CD4-positive, alpha-beta T cell (primary cell): ENCODE measurements around the gene C6orf62. TPM values are rescaled to one million over a fixed set of nuclear protein-coding genes. Genes with fewer than 3 reads are reported as not detected.
A peak's percentile ranks its signal among the peaks of the same experiment; 100 is the strongest.

ENCODE experiments used
- ATAC-seq: fragments of 200-7000 bp; cut with Tn5 transposase; one replicate; pipeline ENCODE4 v1.10.0; 2022; ENCODE audit warnings: mild to moderate bottlenecking; ENCODE audit not compliant: poor library complexity
- CTCF ChIA-PET: fragments of 350-600 bp; sonication (Branson Sonifier 250); formaldehyde crosslinking; loops from one replicate; lab custom pipeline; 2021; ENCODE audit warnings: antibody characterized with exemption, inconsistent platforms; lab: Charles Lee
- POLR2A ChIA-PET: fragments of 350-600 bp; sonication (Branson Sonifier 250); formaldehyde crosslinking; loops from one replicate; lab custom pipeline; 2021; ENCODE audit warnings: antibody characterized with exemption, inconsistent platforms; lab: Charles Lee
- DNase-seq, 14 experiments: peaks; one replicate each; pipeline ENCODE4 v3.0.0-alpha.2; 2013 to 2020; ENCODE audit warnings: mixed read lengths in 2 of 14
- H3K27ac ChIP-seq, 2 donors: one replicate each; pipeline versions ENCODE4 v1.5.1 to v1.7.0; 2013; ENCODE audit warnings: low read length in 2 of 2, low read depth in 1 of 2, mild to moderate bottlenecking in 1 of 2
- H3K27me3 ChIP-seq, 2 experiments: 1 replicate in 1 of 2; 2 replicates in 1 of 2; pipeline versions ENCODE4 v1.6.1 to v1.7.0; 2013; ENCODE audit warnings: low read length in 2 of 2, control low read depth in 1 of 2, mild to moderate bottlenecking in 1 of 2, moderate library complexity in 1 of 2; ENCODE audit not compliant: insufficient read depth in 2 of 2, control insufficient read depth in 1 of 2
- H3K36me3 ChIP-seq: one replicate; pipeline ENCODE4 v1.6.1; 2013; ENCODE audit warnings: low read length, control low read depth; ENCODE audit not compliant: insufficient read depth
- H3K4me1 ChIP-seq: one replicate; pipeline ENCODE4 v1.6.1; 2013; ENCODE audit warnings: low read length, control low read depth; ENCODE audit not compliant: insufficient read depth
- H3K4me3 ChIP-seq: one replicate; pipeline ENCODE4 v1.5.1; 2013; ENCODE audit warnings: mild to moderate bottlenecking, low read length, moderate library complexity
- H3K9me3 ChIP-seq, 2 experiments: 1 replicate in 1 of 2; 2 replicates in 1 of 2; pipeline versions ENCODE4 v1.6.1 to v1.7.0; 2013; ENCODE audit warnings: low read length in 2 of 2, mild to moderate bottlenecking in 2 of 2, control low read depth in 1 of 2, moderate library complexity in 1 of 2; ENCODE audit not compliant: control insufficient read depth in 1 of 2, insufficient read depth in 1 of 2
- H3K27ac Mint-ChIP-seq: one replicate; pipeline ENCODE4 v1.8.0; 2020; ENCODE audit warnings: mixed read lengths
- H3K27me3 Mint-ChIP-seq: one replicate; pipeline ENCODE4 v1.8.0; 2021; ENCODE audit warnings: mixed read lengths
- H3K36me3 Mint-ChIP-seq: one replicate; pipeline ENCODE4 v1.8.0; 2021; ENCODE audit warnings: low read depth, mixed read lengths
- H3K4me1 Mint-ChIP-seq: one replicate; pipeline ENCODE4 v1.8.0; 2021; ENCODE audit warnings: low read depth, mixed read lengths
- H3K4me3 Mint-ChIP-seq: one replicate; pipeline ENCODE4 v1.8.0; 2020; ENCODE audit warnings: mild to moderate bottlenecking, mixed read lengths
- H3K9me3 Mint-ChIP-seq: one replicate; pipeline ENCODE4 v1.8.0; 2020; ENCODE audit warnings: mixed read lengths
- intact Hi-C, 2 experiments: fragments of 100-400 bp; cut with DNase I in 1 of 2; cut with micrococcal nuclease in 1 of 2; formaldehyde crosslinking; loops; one replicate each; pipeline versions ENCODE4 v1.15.1 to v1.9.0; 2023 to 2025; cut with DNase I, micrococcal nuclease
- total RNA-seq, 174 experiments: library from RNA in 2 of 174; stranded (reverse) in 2 of 174; gene quantifications; one replicate each; pipeline ENCODE4 v1.2.3 and lab custom pipeline; 2021 to 2026
- TF ChIP-seq, protein P1 (sequence below): fragments of 200-600 bp; IDR thresholded peaks from one replicate; pipeline ENCODE4 v1.8.0; 2022; ENCODE audit warnings: antibody characterized with exemption, mild to moderate bottlenecking

C6orf62 gene
- total RNA-seq, 2 experiments from 2014 or later, result 108 to 111 TPM

DNA sequence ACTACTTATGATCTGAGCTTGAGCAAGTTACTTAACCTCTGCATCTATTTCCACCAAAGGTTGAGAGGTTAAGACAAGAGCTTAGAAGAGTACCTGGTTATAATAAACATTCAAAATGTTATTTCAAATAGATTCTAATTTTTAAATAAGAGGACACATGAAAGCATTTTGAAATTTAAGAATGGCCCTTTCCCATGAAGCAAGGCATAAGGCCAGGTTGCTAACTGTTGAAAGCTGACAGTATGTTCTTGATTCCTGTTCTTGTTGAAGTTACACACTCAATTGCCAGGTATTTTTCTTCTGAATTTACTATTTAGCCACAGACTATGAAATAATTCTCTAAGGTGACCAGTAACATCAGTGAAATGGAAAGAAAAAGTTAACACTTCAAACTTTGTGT is 14.5 kb downstream of the C6orf62 start:
- CTCF ChIA-PET, result interaction anchor here (0.9 to 3.4 kb wide), 3 partner anchors 10 to 123 kb away, joined by 3 to 11 read pairs (median 4); partner anchors contain the start of genes ACOT13 and TDP2
- H3K36me3 ChIP-seq, result peaks cover 64% of the 10 kb centered on the region
- DNase-seq, result no peak

DNA sequence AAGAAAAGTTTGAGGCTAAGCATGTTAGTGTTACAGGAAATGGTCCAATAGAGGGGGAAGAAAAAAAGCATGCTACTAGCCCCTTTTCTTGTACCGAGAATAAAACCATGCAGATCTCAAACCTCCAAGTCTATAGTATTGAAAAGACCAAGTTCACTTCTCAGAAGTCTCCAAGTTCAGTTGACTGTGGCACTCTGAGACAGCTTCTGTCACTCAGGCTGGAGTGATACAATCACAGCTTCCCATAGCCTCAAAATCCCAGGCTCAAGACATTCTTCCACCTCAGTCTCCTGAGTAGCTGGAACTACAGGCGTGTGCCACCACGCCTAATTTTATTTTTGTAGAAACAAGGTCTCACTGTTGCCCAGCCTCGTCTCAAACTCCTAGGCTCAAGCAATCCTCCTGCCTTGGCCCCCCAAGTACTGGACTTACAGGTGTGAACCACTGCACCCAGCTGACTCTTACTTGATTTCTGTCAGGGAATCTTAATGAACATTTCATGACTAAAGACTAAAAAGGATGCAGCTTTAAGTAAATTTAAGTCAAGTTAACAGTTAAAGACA is 16.2 kb downstream of the C6orf62 start:
- DNase-seq, result no peak
- no peak overlapping the region for H3K27ac ChIP-seq
- Mint-ChIP-seq H3K27me3 (no peaks in the 10 kb centered on the region), H3K4me3 (no peak overlapping the region), H3K9me3 (no peaks in the 10 kb centered on the region), H3K4me1 (peaks cover 39% of the 10 kb centered on the region), H3K27ac (peak overlapping the region; percentile 66), H3K36me3 (peaks cover 76% of the 10 kb centered on the region)
- ATAC-seq, result no peak
- ChIA-PET CTCF (interaction anchor here (3.4 kb wide), 1 partner anchor 122 kb away, joined by 11 read pairs; no protein-coding TSS in a partner anchor), POLR2A (interaction anchor here (0.9 to 1.8 kb wide), 3 partner anchors 11 to 36 kb away, joined by 3 to 7 read pairs (median 3); partner anchors contain the start of genes ACOT13 and TDP2)
- no peaks in the 10 kb centered on the region for H3K9me3 ChIP-seq
- H3K4me1 ChIP-seq, result no peaks in the 10 kb centered on the region
- peaks cover 52% of the 10 kb centered on the region for H3K36me3 ChIP-seq
- intact Hi-C loops, result loop anchor here in 1 of 2 experiments (5.0 kb wide), 1 partner anchor 270 kb away; no protein-coding TSS in a partner anchor
- no peaks in the 10 kb centered on the region for H3K27me3 ChIP-seq
- no peak overlapping the region for H3K4me3 ChIP-seq
- TF ChIP-seq, protein P1, sequence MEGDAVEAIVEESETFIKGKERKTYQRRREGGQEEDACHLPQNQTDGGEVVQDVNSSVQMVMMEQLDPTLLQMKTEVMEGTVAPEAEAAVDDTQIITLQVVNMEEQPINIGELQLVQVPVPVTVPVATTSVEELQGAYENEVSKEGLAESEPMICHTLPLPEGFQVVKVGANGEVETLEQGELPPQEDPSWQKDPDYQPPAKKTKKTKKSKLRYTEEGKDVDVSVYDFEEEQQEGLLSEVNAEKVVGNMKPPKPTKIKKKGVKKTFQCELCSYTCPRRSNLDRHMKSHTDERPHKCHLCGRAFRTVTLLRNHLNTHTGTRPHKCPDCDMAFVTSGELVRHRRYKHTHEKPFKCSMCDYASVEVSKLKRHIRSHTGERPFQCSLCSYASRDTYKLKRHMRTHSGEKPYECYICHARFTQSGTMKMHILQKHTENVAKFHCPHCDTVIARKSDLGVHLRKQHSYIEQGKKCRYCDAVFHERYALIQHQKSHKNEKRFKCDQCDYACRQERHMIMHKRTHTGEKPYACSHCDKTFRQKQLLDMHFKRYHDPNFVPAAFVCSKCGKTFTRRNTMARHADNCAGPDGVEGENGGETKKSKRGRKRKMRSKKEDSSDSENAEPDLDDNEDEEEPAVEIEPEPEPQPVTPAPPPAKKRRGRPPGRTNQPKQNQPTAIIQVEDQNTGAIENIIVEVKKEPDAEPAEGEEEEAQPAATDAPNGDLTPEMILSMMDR, result no peak

More for the DNA sequence above, 14.5 kb downstream of the C6orf62 start:
- H3K27me3 ChIP-seq, result no peaks in the 10 kb centered on the region
- no peaks in the 10 kb centered on the region for H3K27me3 Mint-ChIP-seq
- no peaks in the 10 kb centered on the region for H3K9me3 Mint-ChIP-seq
- intact Hi-C loops, result loop anchor here in 1 of 2 experiments (5.0 kb wide), 1 partner anchor 272 kb away; no protein-coding TSS in a partner anchor
- no peak for ATAC-seq
- peak overlapping the region; percentile 66 for H3K27ac Mint-ChIP-seq
- H3K27ac ChIP-seq, result no peak overlapping the region
- POLR2A ChIA-PET, result interaction anchor here (0.8 to 1.6 kb wide), 4 partner anchors 14 to 209 kb away, joined by 3 to 15 read pairs (median 4); partner anchors contain the start of genes ACOT13, C6orf62 and TDP2
- TF ChIP-seq, protein P1, result no peak
- no peaks in the 10 kb centered on the region for H3K4me1 ChIP-seq
- H3K4me3 Mint-ChIP-seq, result no peak overlapping the region
- H3K4me1 Mint-ChIP-seq, result peaks cover 48% of the 10 kb centered on the region
- peaks cover 88% of the 10 kb centered on the region for H3K36me3 Mint-ChIP-seq
- H3K4me3 ChIP-seq, result no peak overlapping the region
- H3K9me3 ChIP-seq, result no peaks in the 10 kb centered on the region

DNA sequence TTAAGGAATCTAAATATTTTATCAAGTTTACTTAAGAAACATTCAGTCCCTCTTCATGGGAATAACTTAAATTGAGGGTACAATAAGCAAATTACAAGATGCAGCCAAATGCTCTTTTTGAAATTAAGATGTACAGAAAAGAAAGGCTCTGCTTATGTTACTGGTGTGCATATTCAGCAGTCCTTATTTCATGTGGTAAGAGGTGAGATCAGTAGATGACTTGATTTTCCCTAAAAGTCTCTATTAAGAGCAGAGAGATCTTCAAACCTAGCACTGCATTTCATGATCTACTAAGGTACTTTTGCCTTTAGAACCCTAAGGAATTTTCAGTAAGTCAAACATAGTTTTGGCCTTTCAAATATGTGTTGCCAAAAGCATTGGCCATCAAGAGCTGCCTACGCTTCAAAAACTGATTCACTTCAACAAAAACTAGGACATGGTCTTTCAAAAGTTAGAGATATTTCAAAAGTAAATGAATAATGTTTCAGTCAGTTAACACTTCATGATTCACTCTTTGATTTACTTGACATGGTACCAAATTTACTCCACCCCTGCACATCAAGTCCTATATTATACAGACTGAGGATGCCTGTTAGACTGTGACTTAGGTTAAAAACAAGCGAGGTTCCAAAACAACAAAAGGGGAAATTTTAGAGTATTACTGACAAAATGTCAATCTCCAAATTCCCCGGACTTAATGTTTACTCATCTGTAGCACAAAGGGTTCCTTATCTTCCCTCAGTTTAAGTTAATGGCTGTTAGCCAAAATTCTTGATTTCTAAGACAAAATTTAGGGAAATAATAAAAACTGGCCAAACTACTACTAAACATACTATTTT is 19.2 kb downstream of the C6orf62 start:
- no peaks in the 10 kb centered on the region for H3K4me1 ChIP-seq
- H3K27me3 Mint-ChIP-seq, result no peaks in the 10 kb centered on the region
- no peak for DNase-seq
- peaks cover 46% of the 10 kb centered on the region for H3K36me3 Mint-ChIP-seq
- CTCF ChIA-PET, result interaction anchor here (0.8 to 1.2 kb wide), 3 partner anchors 54 to 118 kb away, joined by 3 to 5 read pairs (median 3); partner anchors contain the start of gene KIAA0319
- H3K4me3 ChIP-seq, result no peak overlapping the region
- H3K4me3 Mint-ChIP-seq, result no peak overlapping the region
- H3K9me3 ChIP-seq, result no peaks in the 10 kb centered on the region
- intact Hi-C loops, result loop anchor here in 1 of 2 experiments (5.0 to 10.0 kb wide), 4 partner anchors 205 to 417 kb away; partner anchors contain the start of gene ALDH5A1
- H3K9me3 Mint-ChIP-seq, result no peaks in the 10 kb centered on the region
- POLR2A ChIA-PET, result no interaction called here
- peaks cover 23% of the 10 kb centered on the region for H3K36me3 ChIP-seq
- no peaks in the 10 kb centered on the region for H3K27me3 ChIP-seq
- H3K27ac Mint-ChIP-seq, result peak overlapping the region; percentile 69
- H3K27ac ChIP-seq, result no peak overlapping the region
- TF ChIP-seq, protein P1, result no peak
- no peak for ATAC-seq
- H3K4me1 Mint-ChIP-seq, result peaks cover 25% of the 10 kb centered on the region
